GM19239 (cell line): ENCODE measurements around the gene ANKRD13D.
"Not testable (repeated sequence)": the region's sequence is repeated elsewhere in the genome, so short reads cannot be mapped to it uniquely, and the experiment has no call there.

Source experiments
- DNase-seq: peaks from one replicate; pipeline ENCODE4 v3.0.0; 2011; ENCODE audit warnings: low spot score; ENCODE audit not compliant: insufficient read length
- FAIRE-seq: peaks from 2 replicates; lab custom pipeline; 2011; peaks lifted over from hg19 to GRCh38; lab: Jason Lieb, UNC

ANKRD13D gene

DNA sequence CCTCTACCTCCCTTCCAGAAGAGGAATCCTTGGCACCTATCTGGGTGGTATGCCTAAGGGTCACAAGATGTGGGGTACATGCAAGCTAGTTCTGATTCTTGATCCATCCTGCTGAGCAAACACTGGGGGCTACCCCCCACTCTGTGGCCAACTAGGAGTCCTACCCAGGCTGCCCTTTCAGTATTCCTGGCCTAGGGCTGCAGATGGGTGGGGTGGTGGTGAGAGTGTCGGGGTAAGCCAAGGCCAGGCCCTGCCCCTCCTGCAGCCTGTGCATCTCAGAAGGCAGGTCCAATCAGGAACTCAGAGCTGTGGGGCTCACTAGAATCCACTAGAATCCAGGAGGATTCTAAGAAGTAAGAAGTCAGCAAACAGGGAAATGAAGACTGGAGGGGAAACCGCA, 25.1 kb downstream of the ANKRD13D start:
- DNase-seq (no peak), FAIRE-seq (no peak)

DNA sequence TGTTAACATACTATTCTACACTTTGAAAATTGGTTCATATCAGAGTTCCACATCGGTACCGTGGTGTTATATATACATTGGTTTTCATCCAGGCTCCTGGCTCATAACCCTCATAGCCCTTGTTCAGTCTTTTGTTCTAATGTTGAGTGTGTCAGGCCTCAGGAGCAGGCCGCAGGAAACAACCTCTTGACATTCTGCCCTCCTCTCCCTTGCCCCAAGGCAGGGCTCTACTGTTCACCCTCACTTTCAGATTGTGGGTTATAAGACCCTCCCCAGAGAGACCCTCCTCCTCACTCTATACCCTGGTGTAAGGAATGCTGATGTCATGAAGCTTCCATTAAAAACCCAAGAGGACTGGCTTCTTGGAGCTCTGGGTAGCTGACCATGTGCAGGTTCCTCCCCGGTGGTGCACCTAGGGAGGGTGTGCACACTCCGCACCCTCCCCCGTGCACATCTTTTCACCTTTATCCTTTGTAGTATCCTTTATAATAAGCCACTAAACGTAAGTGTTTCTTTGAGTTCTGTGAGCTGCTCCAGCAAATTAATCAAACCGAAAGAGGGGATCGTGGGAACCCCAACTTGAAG, 26.3 kb downstream of the ANKRD13D start:
- FAIRE-seq (no peak), DNase-seq (no peak)

- no peak for FAIRE-seq
- DNase-seq: no peak
Measured at GRCh38 chr11:67316882-67317204, 27.7 kb downstream of the ANKRD13D start.

- peak; percentile 96 for FAIRE-seq
- DNase-seq: peak; percentile 98
Measured at GRCh38 chr11:67317205-67317887, 28.2 kb downstream of the ANKRD13D start.

DNA sequence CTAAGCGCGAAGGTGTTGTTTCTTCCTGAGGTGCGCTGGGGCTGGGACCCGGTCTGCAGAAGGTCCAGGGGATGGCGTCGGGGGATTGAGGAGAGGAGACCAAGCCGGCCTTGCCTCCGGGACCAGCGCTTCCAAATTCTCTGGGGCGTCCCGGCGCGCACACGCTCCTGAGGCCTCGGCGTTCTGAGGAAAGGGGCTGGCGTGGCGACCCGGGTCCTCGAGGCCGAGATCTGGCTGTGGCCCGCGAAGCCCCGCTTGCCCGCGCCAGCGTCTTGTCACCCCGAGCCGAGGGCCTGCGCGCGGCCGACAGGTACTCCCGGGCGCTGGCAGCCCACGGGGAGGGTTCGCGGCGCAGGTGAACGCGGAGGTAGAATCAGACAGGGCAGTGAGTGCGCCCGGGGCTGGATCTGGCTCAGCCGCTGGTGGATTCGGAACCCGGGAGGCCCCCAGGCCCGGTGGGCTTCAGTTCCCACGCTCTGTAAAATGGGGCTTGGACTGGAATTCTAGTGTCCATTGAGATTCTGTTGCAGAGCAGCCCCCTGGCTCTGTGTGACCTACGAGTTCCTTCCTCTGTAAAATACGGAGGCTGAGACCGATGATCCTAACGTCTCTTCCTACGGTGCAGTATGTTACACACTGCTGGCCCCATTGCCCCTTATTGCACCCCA, 28.9 kb downstream of the ANKRD13D start:
- FAIRE-seq: no peak
- DNase-seq: no peak

GRCh38 chr11:67318876-67319275, 29.8 kb downstream of the ANKRD13D start:
- DNase-seq, FAIRE-seq: not testable (repeated sequence)

- FAIRE-seq (no peak), DNase-seq (no peak)
Measured at GRCh38 chr11:67320011-67320410, 30.9 kb downstream of the ANKRD13D start.

- DNase-seq (no peak), FAIRE-seq (no peak)
Measured at GRCh38 chr11:67320691-67321090, 31.6 kb downstream of the ANKRD13D start.

DNA sequence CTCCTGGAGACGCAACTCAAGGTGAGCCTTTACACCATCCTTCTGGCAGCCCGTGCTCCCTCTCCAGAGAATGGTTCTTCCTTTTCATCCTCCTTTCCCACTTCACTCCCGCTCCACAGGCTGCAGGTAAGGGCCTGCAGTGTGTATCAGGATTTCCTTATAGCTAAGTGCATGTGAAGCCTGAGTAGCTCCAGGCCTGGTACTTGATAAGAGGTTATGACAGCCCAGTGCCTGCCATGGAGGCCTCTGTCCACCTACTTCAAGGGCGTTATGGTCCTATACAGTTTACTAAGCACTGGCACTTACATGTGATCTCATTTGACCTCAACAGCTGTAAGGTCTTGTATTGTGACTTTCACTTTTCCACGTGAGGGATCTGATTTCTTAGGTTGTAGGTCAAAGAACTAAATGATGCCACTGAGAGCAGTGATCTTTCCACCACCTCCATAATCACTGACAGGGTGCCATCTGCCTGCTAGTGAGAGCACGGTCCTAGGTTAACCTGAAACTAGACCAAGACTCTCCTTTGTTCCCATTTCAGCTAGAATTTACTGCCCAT, 32.3 kb downstream of the ANKRD13D start:
- FAIRE-seq (no peak), DNase-seq (no peak)

DNA sequence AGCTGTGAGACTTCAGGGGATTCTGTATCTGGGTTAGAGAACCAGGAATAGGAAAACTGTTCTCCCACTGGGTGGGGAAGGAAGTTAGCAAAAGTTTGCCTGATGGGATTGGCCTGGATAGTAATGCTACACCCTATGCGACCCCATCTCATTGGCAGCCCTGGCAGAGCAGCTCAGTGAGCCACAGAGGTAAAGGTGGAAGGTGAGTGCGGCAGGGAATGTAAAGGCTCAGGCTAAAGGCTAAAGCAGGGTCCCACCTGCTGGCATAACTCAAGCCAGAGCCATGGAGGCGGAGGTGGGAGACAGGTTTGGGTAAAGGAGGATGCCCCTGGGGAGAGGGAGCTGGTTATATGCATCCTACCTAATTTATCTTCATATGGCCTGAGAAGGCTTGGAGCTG, 32.9 kb downstream of the ANKRD13D start:
- no peak for FAIRE-seq

DNA sequence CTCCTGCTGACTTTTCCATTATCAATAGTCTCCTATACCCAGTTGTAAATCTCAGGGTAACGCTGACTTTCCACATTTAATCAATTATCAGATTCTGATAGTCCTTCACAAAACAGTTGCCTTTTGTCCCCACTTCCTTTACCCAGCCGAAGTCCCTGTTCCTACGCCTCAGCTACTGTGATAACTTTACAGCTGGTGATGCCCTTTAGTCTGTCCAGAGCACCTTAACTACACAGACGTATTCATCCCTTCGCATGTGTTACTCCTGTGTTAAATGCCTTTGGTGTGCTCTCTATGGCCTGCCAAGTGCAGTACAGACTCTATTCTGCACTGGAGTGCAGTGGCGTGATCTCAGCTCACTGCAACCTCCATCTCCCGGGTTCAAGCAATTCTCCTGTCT, 34.4 kb downstream of the ANKRD13D start:
- DNase-seq: no peak

More for the DNA sequence above, 32.9 kb downstream of the ANKRD13D start:
- no peak for DNase-seq

GRCh38 chr11:67332081-67332691, 43.1 kb downstream of the ANKRD13D start:
- FAIRE-seq: no peak
- DNase-seq: no peak

More for the DNA sequence above, 34.4 kb downstream of the ANKRD13D start:
- FAIRE-seq: no peak

DNA sequence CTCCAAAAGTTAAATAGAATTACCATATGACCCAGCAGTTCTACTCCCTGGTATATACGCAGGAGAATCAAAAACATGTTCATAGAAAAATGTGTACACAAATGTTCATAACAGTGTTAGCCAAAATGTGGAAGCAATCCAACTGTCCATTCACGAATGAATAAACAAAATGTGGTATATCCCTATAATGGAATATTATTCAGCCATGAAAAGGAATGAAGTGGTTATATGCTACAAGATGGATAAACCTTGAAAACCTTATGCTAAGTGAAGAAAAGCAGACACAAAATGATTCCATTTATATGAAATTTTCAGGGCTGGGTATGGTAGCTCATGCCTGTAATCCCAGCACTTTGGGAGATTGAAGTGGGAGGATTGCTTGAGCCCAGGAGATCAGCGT, 48.2 kb downstream of the ANKRD13D start:
- FAIRE-seq (no peak), DNase-seq (no peak)

- DNase-seq (no peak), FAIRE-seq (no peak)
Measured at GRCh38 chr11:67344264-67344663, 55.2 kb downstream of the ANKRD13D start.

DNA sequence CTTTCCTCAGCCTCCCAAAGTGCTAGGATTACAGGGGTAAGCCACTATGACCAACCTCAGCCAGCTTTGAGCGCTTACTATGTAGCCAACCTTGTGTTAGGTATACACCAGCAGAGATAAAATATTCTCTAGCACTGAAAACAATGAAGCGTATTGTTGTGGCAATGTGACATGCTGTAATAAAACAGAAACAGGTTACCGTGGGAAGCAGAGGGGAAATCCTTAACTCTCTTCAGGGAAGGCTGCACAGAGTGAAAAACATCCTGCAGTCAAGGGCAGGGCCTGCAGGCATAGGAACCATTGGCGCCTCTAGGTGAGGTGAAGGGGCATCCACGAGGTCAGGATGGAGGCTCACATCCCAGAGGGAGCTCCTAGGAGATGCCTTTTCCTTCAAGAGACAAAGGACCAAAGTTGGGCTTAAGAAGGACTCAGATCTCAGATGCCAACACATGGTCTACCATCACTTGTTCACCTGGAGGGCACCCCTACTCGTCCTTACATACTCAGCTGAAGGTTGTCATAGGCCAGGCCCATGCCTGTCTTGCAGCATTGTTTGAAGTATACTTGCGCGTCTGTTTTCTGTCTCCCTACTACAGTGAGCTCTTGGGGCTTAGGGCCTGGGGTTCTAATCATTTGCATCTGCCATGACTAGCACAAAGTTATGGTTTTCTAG, 56.3 kb downstream of the ANKRD13D start:
- no peak for DNase-seq
- FAIRE-seq: peak; percentile 26

DNA sequence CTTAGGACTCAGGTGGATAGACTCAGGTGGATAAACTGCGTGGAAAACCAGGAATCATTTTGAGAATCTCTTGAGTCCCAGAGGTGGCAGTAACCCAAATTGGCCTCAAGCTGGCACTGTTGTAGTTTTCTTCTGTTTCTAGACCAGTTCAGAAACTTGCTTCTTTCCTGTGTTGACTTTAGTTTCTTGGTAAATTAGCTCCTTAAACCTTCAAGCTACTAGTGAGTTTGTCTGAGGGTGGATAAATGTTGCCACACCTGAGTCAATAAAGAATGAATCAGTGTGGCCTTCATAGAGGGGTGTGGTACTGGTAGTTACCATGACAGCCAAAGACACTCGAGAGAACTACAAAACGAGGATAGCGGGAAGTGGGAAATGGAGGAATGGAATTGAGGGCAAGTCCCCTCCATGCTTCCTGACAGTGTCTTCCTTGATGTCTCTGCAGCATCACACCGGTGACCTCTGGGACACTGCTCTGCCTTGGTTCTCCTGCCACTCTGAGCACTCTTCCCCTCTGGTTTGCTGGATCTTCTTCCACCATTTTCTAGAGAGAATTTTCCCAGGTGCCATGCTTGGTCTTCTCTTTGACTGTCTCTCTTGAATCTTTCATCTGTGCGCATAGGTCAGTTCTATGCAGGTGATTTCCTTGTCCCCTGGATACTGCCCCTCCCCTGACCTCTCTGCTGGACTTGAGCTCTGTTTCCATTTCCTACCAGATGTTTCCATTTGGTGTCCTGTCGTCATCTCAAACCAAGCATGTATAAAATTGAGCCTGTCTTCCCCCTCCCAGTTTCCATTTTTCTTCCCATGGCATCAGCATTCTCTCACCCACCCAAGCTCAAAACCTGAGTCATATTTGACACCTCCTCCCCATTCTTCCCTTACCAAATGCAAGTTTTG, 57.1 kb downstream of the ANKRD13D start:
- peak; percentile 86 for FAIRE-seq
- no peak for DNase-seq

- no peak for FAIRE-seq
- DNase-seq: no peak
Measured at GRCh38 chr11:67347964-67348749, 59.1 kb downstream of the ANKRD13D start.

DNA sequence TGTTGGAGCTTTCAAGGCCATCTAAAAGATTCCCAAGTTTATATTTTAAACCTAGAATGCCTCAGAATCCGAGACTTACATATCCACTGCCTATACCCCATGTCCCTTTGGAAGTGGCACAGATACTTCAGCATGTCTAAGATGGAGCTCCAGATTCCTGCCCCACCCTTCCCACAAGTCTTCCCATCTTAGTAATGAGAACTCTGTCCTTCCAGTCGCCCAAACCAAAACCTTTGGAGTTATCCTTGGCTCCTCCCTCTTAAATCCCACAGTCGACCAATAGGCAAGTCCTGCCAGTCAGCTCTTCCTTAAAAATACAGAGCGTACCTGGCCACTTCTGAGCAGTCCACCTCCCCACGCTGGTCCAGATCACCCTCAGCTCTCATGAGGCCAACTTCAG, 59.9 kb downstream of the ANKRD13D start:
- FAIRE-seq (no peak), DNase-seq (no peak)

DNA sequence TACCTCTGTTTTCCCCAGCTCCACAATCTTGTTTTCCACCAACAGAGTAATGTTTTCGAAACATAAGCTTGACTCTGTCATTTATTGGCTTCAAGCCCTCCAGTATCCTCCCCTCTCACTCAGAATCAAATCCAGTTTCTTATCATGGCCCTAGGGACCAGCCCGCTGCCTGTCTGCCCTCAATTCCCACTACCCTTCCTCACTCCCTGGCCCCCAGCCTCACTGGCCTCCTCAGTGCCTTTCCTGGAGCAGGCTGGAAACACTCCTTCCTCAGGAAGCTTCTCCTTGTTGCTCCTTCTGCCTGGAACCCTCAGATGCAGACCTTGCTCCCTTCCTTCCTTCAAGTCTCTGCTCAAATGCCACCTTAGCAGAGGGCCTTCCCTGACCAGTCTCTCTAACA, 60.4 kb downstream of the ANKRD13D start:
- DNase-seq (no peak), FAIRE-seq (no peak)
